Tongue (tissue), 2 donors: Measurements from ENCODE around the gene ZDHHC11B. TPM values are rescaled to one million over a fixed set of nuclear protein-coding genes. Genes with fewer than 3 reads are reported as not detected.
A peak's percentile ranks its signal among the peaks of the same experiment; 100 is the strongest.
"Not testable (repeated sequence)": the region's sequence is repeated elsewhere in the genome, so short reads cannot be mapped to it uniquely, and the experiment has no call there.

Source experiments
- DNase-seq: peaks from one replicate; pipeline ENCODE4 v3.0.0-alpha.2; 2015
- total RNA-seq: library from RNA; depleted of rRNA; stranded (reverse); fragments of >200 nt; gene quantifications from one replicate; pipeline ENCODE4 v1.2.3, GENCODE V29; 2014

The ZDHHC11B gene
- total RNA-seq, result 5.3 TPM

GRCh38 chr5:784428-785177 is at the start of gene ZDHHC11B:
ZDHHC11B (minus strand) TSS chr5:784729; CDS start chr5:766919, 17,810 bp downstream.
- DNase-seq, result peak; percentile 89

- DNase-seq, result not testable (repeated sequence)
Measured at GRCh38 chr5:834013-834412, 49.5 kb upstream of the ZDHHC11B start.

- DNase-seq, result not testable (repeated sequence)
Measured at GRCh38 chr5:828194-828593, 43.7 kb upstream of the ZDHHC11B start.

- not testable (repeated sequence) for DNase-seq
Measured at GRCh38 chr5:825544-825943, 41.0 kb upstream of the ZDHHC11B start.

GRCh38 chr5:821504-821903 is 37.0 kb upstream of the ZDHHC11B start:
- DNase-seq, result no peak

GRCh38 chr5:820245-820644 is 35.7 kb upstream of the ZDHHC11B start:
- DNase-seq, result no peak

GRCh38 chr5:819078-819477 is 34.5 kb upstream of the ZDHHC11B start:
- DNase-seq, result no peak

GRCh38 chr5:816176-816575 is 31.6 kb upstream of the ZDHHC11B start:
- no peak for DNase-seq

GRCh38 chr5:815449-815848 is 30.9 kb upstream of the ZDHHC11B start:
- no peak for DNase-seq

- DNase-seq, result not testable (repeated sequence)
Measured at GRCh38 chr5:813575-813974, 29.0 kb upstream of the ZDHHC11B start.

GRCh38 chr5:811384-811783 is 26.9 kb upstream of the ZDHHC11B start:
- not testable (repeated sequence) for DNase-seq

GRCh38 chr5:807719-808514 is 23.4 kb upstream of the ZDHHC11B start:
- DNase-seq, result not testable (repeated sequence)

- DNase-seq, result no peak
Measured at GRCh38 chr5:801472-801871, 16.9 kb upstream of the ZDHHC11B start.

- not testable (repeated sequence) for DNase-seq
Measured at GRCh38 chr5:801055-801454, 16.5 kb upstream of the ZDHHC11B start.

GRCh38 chr5:798505-799138 is 14.1 kb upstream of the ZDHHC11B start:
- not testable (repeated sequence) for DNase-seq

GRCh38 chr5:797986-798385 is 13.5 kb upstream of the ZDHHC11B start:
- not testable (repeated sequence) for DNase-seq

- DNase-seq, result not testable (repeated sequence)
Measured at GRCh38 chr5:795873-796272, 11.3 kb upstream of the ZDHHC11B start.

GRCh38 chr5:794948-795347 is 10.4 kb upstream of the ZDHHC11B start:
- not testable (repeated sequence) for DNase-seq

GRCh38 chr5:788703-789102 is 4.2 kb upstream of the ZDHHC11B start:
- not testable (repeated sequence) for DNase-seq

- DNase-seq, result not testable (repeated sequence)
Measured at GRCh38 chr5:787857-788233, 3.3 kb upstream of the ZDHHC11B start.

- not testable (repeated sequence) for DNase-seq
Measured at GRCh38 chr5:787224-787856, 2.8 kb upstream of the ZDHHC11B start.

- DNase-seq, result not testable (repeated sequence)
Measured at GRCh38 chr5:785181-785705, 714 bp upstream of the ZDHHC11B start.
